Uterus (tissue), 4 donors: ENCODE results near the gene MYH15. TPM values are rescaled to one million over a fixed set of nuclear protein-coding genes. Genes with fewer than 3 reads are reported as not detected.

Source experiments
- DNase-seq, 2 donors: peaks; one replicate each; pipeline ENCODE4 v3.0.0-alpha.2; 2019 to 2020
- H3K27ac ChIP-seq, 2 donors: fragments of 200-600 bp; sonication (generic); 1 replicate in 1 of 2; 2 replicates in 1 of 2; pipeline ENCODE4 v1.5.1; 2016 to 2018
- H3K27me3 ChIP-seq, 2 donors: fragments of 200-600 bp; sonication (generic); one replicate each; pipeline ENCODE4 v1.5.1; 2018 to 2019; ENCODE audit warnings: control low read depth in 1 of 2
- H3K36me3 ChIP-seq, 2 donors: fragments of 200-600 bp; sonication (generic); one replicate each; pipeline ENCODE4 v1.5.1; 2019; ENCODE audit warnings: control low read depth in 1 of 2
- H3K4me1 ChIP-seq, 2 donors: fragments of 200-600 bp; sonication (generic); one replicate each; pipeline ENCODE4 v1.5.1; 2018 to 2019; ENCODE audit warnings: control low read depth in 1 of 2
- H3K4me3 ChIP-seq, 2 donors: fragments of 200-600 bp; sonication (generic); 1 replicate in 1 of 2; 2 replicates in 1 of 2; pipeline ENCODE4 v1.5.1; 2018 to 2019; ENCODE audit warnings: mild to moderate bottlenecking in 1 of 2
- H3K9me3 ChIP-seq, 2 donors: fragments of 200-600 bp; sonication (generic); one replicate each; pipeline ENCODE4 v1.5.1; 2019; ENCODE audit warnings: control low read depth in 1 of 2
- POLR2A ChIP-seq, 2 donors: fragments of 450-650 bp; IDR thresholded peaks; one replicate each; pipeline ENCODE4 v1.6.1; 2016; ENCODE audit warnings: antibody characterized with exemption in 2 of 2, mild to moderate bottlenecking in 1 of 2, moderate library complexity in 1 of 2
- intact Hi-C: fragments of 100-400 bp; cut with DNase I; formaldehyde crosslinking; loops from one replicate; pipeline ENCODE4 v1.15.1; 2023; ENCODE audit warnings: low total_unique reads
- total RNA-seq, 4 donors: library from RNA; depleted of rRNA in 3 of 4; stranded (reverse); fragments of >200 nt in 3 of 4; gene quantifications; one replicate each; pipeline versions ENCODE4 v1.1.0 to v1.2.4, GENCODE V29; 2014 to 2023
- TF ChIP-seq, protein P1 (sequence below), 4 experiments: fragments of 200-600 bp in 2 of 4; fragments of 450-650 bp in 2 of 4; sonication (generic) in 2 of 4; IDR thresholded peaks; one replicate each; pipeline ENCODE4 v1.5.1; 2016 to 2019; ENCODE audit warnings: antibody characterized with exemption in 4 of 4, mild to moderate bottlenecking in 2 of 4, moderate library complexity in 1 of 4
- donor health status: DM: yes; HTN: yes; CAD: no.

Gene MYH15
- total RNA-seq, 4 donors from 2014 or later, result 0.12 to 0.62 TPM; not detected in 2

DNA sequence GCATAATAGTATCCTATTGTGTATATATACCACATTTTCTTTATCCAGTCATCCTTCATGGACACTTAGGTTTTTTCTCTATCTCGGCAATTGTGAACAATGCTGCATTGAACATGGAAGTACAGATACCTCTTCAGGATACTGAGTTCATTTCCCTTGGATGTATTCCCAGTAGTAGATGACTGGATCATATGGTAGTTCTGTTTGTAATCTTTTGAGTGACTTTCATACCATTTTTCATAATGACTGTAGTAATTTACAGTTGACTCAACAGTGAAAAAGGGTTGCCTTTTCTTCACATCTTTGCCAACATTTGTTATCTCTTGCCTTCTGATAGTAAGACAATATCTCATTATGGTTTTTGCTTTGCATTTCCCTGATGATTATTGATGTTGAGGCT is 21.8 kb downstream of the MYH15 start:
- no peak for TF ChIP-seq POLR2A (IDR thresholded peaks at IDR 0.05)
- TF ChIP-seq, protein P1, sequence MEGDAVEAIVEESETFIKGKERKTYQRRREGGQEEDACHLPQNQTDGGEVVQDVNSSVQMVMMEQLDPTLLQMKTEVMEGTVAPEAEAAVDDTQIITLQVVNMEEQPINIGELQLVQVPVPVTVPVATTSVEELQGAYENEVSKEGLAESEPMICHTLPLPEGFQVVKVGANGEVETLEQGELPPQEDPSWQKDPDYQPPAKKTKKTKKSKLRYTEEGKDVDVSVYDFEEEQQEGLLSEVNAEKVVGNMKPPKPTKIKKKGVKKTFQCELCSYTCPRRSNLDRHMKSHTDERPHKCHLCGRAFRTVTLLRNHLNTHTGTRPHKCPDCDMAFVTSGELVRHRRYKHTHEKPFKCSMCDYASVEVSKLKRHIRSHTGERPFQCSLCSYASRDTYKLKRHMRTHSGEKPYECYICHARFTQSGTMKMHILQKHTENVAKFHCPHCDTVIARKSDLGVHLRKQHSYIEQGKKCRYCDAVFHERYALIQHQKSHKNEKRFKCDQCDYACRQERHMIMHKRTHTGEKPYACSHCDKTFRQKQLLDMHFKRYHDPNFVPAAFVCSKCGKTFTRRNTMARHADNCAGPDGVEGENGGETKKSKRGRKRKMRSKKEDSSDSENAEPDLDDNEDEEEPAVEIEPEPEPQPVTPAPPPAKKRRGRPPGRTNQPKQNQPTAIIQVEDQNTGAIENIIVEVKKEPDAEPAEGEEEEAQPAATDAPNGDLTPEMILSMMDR (IDR thresholded peaks at IDR 0.05), result no peak
- Histone ChIP-seq H3K4me1 (no peaks in the 10 kb centered on the region), H3K36me3 (no peaks in the 10 kb centered on the region), H3K27ac (no peak overlapping the region), H3K9me3 (no peaks in the 10 kb centered on the region), H3K27me3 (no peaks in the 10 kb centered on the region), H3K4me3 (no peak overlapping the region)
- no peak for DNase-seq
- intact Hi-C loops, result no loop called here

DNA sequence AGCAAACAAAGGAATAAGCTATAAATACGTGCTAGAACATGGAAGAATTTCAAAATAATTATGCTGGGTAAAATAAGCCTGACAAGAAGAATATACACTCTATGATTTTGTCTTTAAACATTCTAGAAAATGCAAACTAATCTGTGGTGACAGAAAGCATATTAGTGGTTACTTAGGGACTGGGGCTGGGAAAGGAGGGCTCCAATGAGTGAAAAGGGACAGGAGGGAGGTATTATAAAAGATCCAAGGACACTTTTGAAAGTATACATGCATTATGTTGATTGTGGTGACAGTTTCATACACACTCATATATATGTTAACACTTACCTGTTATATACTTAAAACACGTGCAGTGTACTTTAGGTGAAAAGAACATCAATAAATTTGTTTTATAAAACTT is 23.0 kb downstream of the MYH15 start:
- H3K9me3 ChIP-seq, result no peaks in the 10 kb centered on the region
- no peaks in the 10 kb centered on the region for H3K27me3 ChIP-seq
- intact Hi-C loops, result no loop called here
- no peak overlapping the region for H3K4me3 ChIP-seq
- H3K4me1 ChIP-seq, result no peaks in the 10 kb centered on the region
- no peak for DNase-seq
- H3K27ac ChIP-seq, result no peak overlapping the region
- no peaks in the 10 kb centered on the region for H3K36me3 ChIP-seq
- no peak for TF ChIP-seq POLR2A (IDR thresholded peaks at IDR 0.05)
- TF ChIP-seq, protein P1 (IDR thresholded peaks at IDR 0.05), result no peak

DNA sequence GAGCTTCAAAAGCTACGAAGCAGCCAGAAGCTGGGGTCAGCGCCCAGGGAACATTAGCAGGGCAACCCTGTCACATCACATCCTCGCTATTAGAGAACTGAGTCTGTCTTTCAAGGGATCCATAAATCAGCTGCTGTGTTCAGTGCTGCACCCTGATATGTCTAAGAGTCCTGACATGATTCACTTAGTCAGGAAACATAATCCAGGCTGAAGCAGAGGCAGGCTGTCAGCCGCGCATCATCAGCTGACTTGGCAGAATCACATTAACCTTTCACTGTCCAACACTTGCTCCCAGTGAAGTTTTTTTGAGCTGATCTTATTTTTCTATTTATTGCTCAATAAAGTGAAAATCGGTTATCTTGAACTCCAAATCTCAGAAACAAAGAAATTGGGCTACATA is 23.5 kb downstream of the MYH15 start:
- Histone ChIP-seq H3K27ac (no peak overlapping the region), H3K4me3 (no peak overlapping the region), H3K27me3 (no peaks in the 10 kb centered on the region), H3K4me1 (no peaks in the 10 kb centered on the region), H3K36me3 (no peaks in the 10 kb centered on the region), H3K9me3 (no peaks in the 10 kb centered on the region)
- no peak for DNase-seq
- TF ChIP-seq POLR2A (IDR thresholded peaks at IDR 0.05), result no peak
- TF ChIP-seq, protein P1 (IDR thresholded peaks at IDR 0.05), result no peak
- intact Hi-C loops, result no loop called here

DNA sequence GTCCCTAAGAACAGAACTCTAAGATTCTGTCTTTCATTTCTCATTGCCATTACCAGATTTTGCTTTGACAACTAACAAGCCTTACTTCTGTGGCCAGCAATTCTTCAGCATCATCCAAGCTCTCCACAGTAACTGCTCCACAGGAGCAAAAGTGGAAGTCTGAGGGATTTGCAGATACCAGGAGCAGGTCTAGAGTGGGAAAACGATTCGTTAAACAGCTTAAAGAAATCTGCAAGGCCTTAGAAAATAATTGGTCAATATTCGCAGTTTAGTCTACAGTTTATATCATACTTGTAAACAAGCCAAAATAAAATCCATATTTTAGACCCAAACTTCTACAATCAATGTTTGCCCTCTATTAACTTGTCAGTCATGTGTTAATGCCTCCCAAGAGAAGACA is 24.1 kb downstream of the MYH15 start:
- Histone ChIP-seq H3K27me3 (no peaks in the 10 kb centered on the region), H3K4me3 (no peak overlapping the region), H3K4me1 (no peaks in the 10 kb centered on the region), H3K36me3 (no peaks in the 10 kb centered on the region), H3K9me3 (no peaks in the 10 kb centered on the region), H3K27ac (no peak overlapping the region)
- DNase-seq, result no peak
- intact Hi-C loops, result no loop called here
- TF ChIP-seq, protein P1 (IDR thresholded peaks at IDR 0.05), result no peak
- TF ChIP-seq POLR2A (IDR thresholded peaks at IDR 0.05), result no peak

DNA sequence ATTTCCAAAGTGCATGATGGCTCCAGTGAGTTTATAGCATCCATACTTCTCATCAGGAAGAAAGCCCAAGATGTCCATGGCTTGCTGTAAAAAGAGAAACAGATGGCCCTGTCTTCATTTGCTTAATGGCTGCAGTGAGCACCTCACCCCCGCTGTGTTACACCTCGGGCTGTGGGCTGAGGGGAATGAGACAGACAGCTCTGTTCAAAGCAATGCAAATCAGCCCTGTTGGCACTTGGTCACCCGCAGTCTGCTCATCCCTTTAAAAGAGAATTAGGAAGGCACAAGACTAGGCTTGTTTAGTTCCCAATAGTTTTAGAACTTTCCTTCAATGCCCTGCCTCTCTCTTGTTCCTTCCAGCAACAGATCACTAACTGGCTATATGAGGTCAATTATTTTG is 25.2 kb downstream of the MYH15 start:
- intact Hi-C loops, result no loop called here
- TF ChIP-seq POLR2A (IDR thresholded peaks at IDR 0.05), result no peak
- TF ChIP-seq, protein P1 (IDR thresholded peaks at IDR 0.05), result no peak
- no peaks in the 10 kb centered on the region for H3K9me3 ChIP-seq

More for the DNA sequence above, 25.2 kb downstream of the MYH15 start:
- DNase-seq, result no peak
- H3K36me3 ChIP-seq, result no peaks in the 10 kb centered on the region
- no peak overlapping the region for H3K4me3 ChIP-seq
- no peak overlapping the region for H3K27ac ChIP-seq
- no peaks in the 10 kb centered on the region for H3K27me3 ChIP-seq
- H3K4me1 ChIP-seq, result no peaks in the 10 kb centered on the region
